ENCODE measurements around the gene CCKAR.

CCKAR gene

GRCh38 chr4:26455571-26455970 is 34.7 kb downstream of the CCKAR start:
- in situ Hi-C loops (cut with MboI; ENCODE audit: low sequenced_read_pairs, unreplicated experiment) = loop anchor here (10.0 to 25.0 kb wide), 2 partner anchors 257 to 549 kb away; no protein-coding TSS in a partner anchor
- DNase-seq (ENCODE audit: low spot score) = no peak
- no peak for TF ChIP-seq CTCF (IDR thresholded peaks at IDR 0.05; ENCODE audit: borderline replicate concordance, control extremely low read depth, extremely low read depth, insufficient read depth, missing control alignments)

- no peak for TF ChIP-seq CTCF (IDR thresholded peaks at IDR 0.05; ENCODE audit: borderline replicate concordance, control extremely low read depth, extremely low read depth, insufficient read depth, missing control alignments)
- no peak for DNase-seq (ENCODE audit: low spot score)
- in situ Hi-C loops (cut with MboI; ENCODE audit: low sequenced_read_pairs, unreplicated experiment) = loop anchor here (10.0 to 25.0 kb wide), 2 partner anchors 257 to 550 kb away; no protein-coding TSS in a partner anchor
These were observed 35.3 kb downstream of the CCKAR start for GRCh38 chr4:26454961-26455360.

GRCh38 chr4:26452565-26453531 is 37.4 kb downstream of the CCKAR start:
- DNase-seq (ENCODE audit: low spot score) = no peak
- no peak for TF ChIP-seq CTCF (IDR thresholded peaks at IDR 0.05; ENCODE audit: borderline replicate concordance, control extremely low read depth, extremely low read depth, insufficient read depth, missing control alignments)
- in situ Hi-C loops (cut with MboI; ENCODE audit: low sequenced_read_pairs, unreplicated experiment) = loop anchor here (10.0 to 25.0 kb wide), 2 partner anchors 259 to 552 kb away; no protein-coding TSS in a partner anchor

GRCh38 chr4:26451597-26451996 is 38.7 kb downstream of the CCKAR start:
- no peak for DNase-seq (ENCODE audit: low spot score)
- no peak for TF ChIP-seq CTCF (IDR thresholded peaks at IDR 0.05; ENCODE audit: borderline replicate concordance, control extremely low read depth, extremely low read depth, insufficient read depth, missing control alignments)
- in situ Hi-C loops (cut with MboI; ENCODE audit: low sequenced_read_pairs, unreplicated experiment) = loop anchor here (10.0 to 25.0 kb wide), 2 partner anchors 261 to 553 kb away; no protein-coding TSS in a partner anchor

GRCh38 chr4:26450418-26450817 is 39.9 kb downstream of the CCKAR start:
- DNase-seq (ENCODE audit: low spot score) = no peak
- in situ Hi-C loops (cut with MboI; ENCODE audit: low sequenced_read_pairs, unreplicated experiment) = loop anchor here (10.0 to 25.0 kb wide), 2 partner anchors 262 to 554 kb away; no protein-coding TSS in a partner anchor
- TF ChIP-seq CTCF (IDR thresholded peaks at IDR 0.05; ENCODE audit: borderline replicate concordance, control extremely low read depth, extremely low read depth, insufficient read depth, missing control alignments) = no peak

GRCh38 chr4:26447378-26447777 is 42.9 kb downstream of the CCKAR start:
- no peak for TF ChIP-seq CTCF (IDR thresholded peaks at IDR 0.05; ENCODE audit: borderline replicate concordance, control extremely low read depth, extremely low read depth, insufficient read depth, missing control alignments)
- in situ Hi-C loops (cut with MboI; ENCODE audit: low sequenced_read_pairs, unreplicated experiment) = no loop called here
- DNase-seq (ENCODE audit: low spot score) = no peak
